ENCODE measurements around the gene E2F1.

- no peak for TF ChIP-seq CTCF (IDR thresholded peaks at IDR 0.05; ENCODE audit: insufficient read depth, low read length)
- no peak for TF ChIP-seq POLR2AphosphoS5 (IDR thresholded peaks at IDR 0.05; ENCODE audit: low read depth)
- no peak for TF ChIP-seq REST (IDR thresholded peaks at IDR 0.05; ENCODE audit: insufficient replicate concordance, low read depth)
Observed at GRCh38 chr20:33711446-33711738, 25.2 kb upstream of the E2F1 start.

Measured in HL-60 (cell line).